ENCODE results near the gene ZFP1. TPM values are rescaled to one million over a fixed set of nuclear protein-coding genes. Genes with fewer than 3 reads are reported as not detected.

ZFP1 gene
- total and polyA plus RNA-seq, 9 of the 15 experiments (the other 6 are each of a cell fraction or from before 2014, with no cell fraction given): 2.6 to 14.7 (median 11.6) TPM

DNA sequence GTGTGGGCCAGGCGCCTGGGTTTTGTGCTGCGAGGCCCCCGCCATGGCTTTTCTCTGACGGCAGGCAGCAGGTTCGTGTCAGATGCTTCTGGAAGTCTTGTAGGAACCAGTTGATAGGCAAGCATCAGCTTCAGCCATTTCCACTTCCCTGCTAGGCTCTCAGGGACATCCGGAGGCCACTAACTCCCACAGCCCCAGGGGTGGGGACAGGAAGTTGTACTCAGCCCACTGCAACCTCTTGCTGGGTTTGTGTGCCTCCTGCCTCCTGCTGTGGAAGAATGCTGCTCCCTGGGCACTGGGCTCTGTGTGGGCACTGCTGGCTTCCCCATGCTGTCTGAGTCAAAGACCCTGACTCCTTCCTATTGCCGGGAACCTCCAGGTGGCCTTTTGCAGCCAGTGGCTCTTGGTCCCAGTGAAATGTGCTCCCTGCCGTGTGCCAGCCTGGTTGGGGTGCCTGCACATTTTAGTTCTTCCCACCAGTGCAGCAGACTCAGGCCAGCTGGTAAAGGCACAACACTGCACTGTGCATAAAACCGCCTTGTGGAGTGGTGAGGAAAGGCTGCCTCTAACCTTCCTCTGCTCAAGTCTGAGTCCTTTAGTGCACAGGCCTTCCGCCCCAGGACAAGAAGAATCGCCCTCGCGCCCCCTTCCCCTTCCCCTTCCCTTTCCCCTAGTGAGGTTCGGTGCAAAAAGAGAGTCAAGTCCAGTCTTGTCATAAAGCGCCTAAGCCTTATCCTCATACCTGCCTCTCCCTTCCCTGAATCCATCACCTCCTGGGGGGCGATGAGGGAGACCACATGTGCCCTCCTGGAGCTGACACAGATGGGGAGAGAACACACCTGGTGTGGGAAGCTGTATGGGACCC, 48.4 kb upstream of the ZFP1 start:
- no peak overlapping the region for H3K4me2 ChIP-seq (ENCODE audit: insufficient read depth, low read length)
- WGBS (ENCODE audit: insufficient coverage, low coverage, missing lambda C conversion rate): 66% methylated on average over 13 of the region's 16 CpGs
- ChIA-PET POLR2A (interaction anchor here (0.7 to 1.1 kb wide), 2 partner anchors 11 to 67 kb away, joined by 3 read pairs; no protein-coding TSS in a partner anchor), CTCF (ENCODE audit: low intra/inter-chr PET ratio) (no interaction called here)
- no peak overlapping the region for H3K27ac ChIP-seq (ENCODE audit: extremely low read depth, low read depth, low read length)
- no peak overlapping the region for H3K4me3 ChIP-seq
- ATAC-seq: peak; percentile 67
- H3K36me3 ChIP-seq (ENCODE audit: control insufficient read depth, insufficient read depth, low read length): peaks cover 24% of the 10 kb centered on the region; the same call in 2 of the 3 replicates
- BruUV-seq (replicated peaks): no TSS peak
- no peak for DNase-seq (ENCODE audit: extremely low read depth in 1 of 4, low spot score in 3 of 4)
- intact Hi-C loops (cut with micrococcal nuclease): no loop called here
- H3K9me1 ChIP-seq (ENCODE audit: control insufficient read depth, insufficient read depth, low read length): no peaks in the 10 kb centered on the region
- FAIRE-seq: no peak
- peak overlapping the region in 1 of 2 experiments; percentile 62; a peak in 2 of 4 replicates for H3K9ac ChIP-seq (ENCODE audit: insufficient read depth in 1 of 2, low read depth in 2 of 2, low read length in 2 of 2)
- no peak overlapping the region for H2AFZ ChIP-seq (ENCODE audit: low read depth, low read length)
- peak in 1 of 2 experiments; percentile 16; a peak in 1 of 4 replicates for TF ChIP-seq RAD21 (CRISPR knock-in tag; conservative IDR thresholded peaks at IDR 0.05 in 1 of 2, IDR thresholded peaks at IDR 0.05 in 1 of 2)
- peak; percentile 18; the same call in 1 of the 2 replicates for TF ChIP-seq SPI1 (IDR thresholded peaks at IDR 0.05; ENCODE audit: borderline replicate concordance, low read depth, low read length)
- peak; percentile 71 for TF ChIP-seq GABPA (tag; conservative IDR thresholded peaks at IDR 0.05; ENCODE audit: low read depth)
- TF ChIP-seq ETV1 (tag; conservative IDR thresholded peaks at IDR 0.05; ENCODE audit: low read depth): peak; percentile 87
- TF ChIP-seq, protein P1, sequence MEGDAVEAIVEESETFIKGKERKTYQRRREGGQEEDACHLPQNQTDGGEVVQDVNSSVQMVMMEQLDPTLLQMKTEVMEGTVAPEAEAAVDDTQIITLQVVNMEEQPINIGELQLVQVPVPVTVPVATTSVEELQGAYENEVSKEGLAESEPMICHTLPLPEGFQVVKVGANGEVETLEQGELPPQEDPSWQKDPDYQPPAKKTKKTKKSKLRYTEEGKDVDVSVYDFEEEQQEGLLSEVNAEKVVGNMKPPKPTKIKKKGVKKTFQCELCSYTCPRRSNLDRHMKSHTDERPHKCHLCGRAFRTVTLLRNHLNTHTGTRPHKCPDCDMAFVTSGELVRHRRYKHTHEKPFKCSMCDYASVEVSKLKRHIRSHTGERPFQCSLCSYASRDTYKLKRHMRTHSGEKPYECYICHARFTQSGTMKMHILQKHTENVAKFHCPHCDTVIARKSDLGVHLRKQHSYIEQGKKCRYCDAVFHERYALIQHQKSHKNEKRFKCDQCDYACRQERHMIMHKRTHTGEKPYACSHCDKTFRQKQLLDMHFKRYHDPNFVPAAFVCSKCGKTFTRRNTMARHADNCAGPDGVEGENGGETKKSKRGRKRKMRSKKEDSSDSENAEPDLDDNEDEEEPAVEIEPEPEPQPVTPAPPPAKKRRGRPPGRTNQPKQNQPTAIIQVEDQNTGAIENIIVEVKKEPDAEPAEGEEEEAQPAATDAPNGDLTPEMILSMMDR (IDR thresholded peaks at IDR 0.05 in 2 of 3, conservative IDR thresholded peaks at IDR 0.05 in 1 of 3; ENCODE audit: insufficient read depth in 2 of 3, low read depth in 1 of 3, low read length in 3 of 3): 0 out of 6 replicates have a peak, but pooled peaks of 2 of the 3 experiments have one; percentile 1 to 8
- 0 out of 2 replicates have a peak, but pooled peaks have one; percentile 53 for TF ChIP-seq ZNF175 (CRISPR knock-in tag; IDR thresholded peaks at IDR 0.05; ENCODE audit: low read depth)
- TF ChIP-seq RBM34 (IDR thresholded peaks at IDR 0.05; ENCODE audit: borderline replicate concordance, insufficient read depth, low read length): no peak
- TF ChIP-seq NELFE (IDR thresholded peaks at IDR 0.05; ENCODE audit: insufficient read depth, insufficient read length): no peak
- H3K9me3 ChIP-seq (replicated peaks; ENCODE audit: control insufficient read depth, insufficient read depth, low read depth, low read length): no peaks in the 10 kb centered on the region
- H4K20me1 ChIP-seq (replicated peaks; ENCODE audit: control insufficient read depth, insufficient read depth, low read length): no peaks in the 10 kb centered on the region; the same call in 1 of the 2 replicates
- H3K79me2 ChIP-seq (ENCODE audit: control insufficient read depth, insufficient read depth, low read length): no peaks in the 10 kb centered on the region; the same call in 1 of the 3 replicates
- no peaks in the 10 kb centered on the region for H3K27me3 ChIP-seq (ENCODE audit: control insufficient read depth in 2 of 2, insufficient read depth in 2 of 2, low read length in 2 of 2)
- in situ Hi-C loops (cut with MboI): no loop called here
- H3K4me1 ChIP-seq (replicated peaks in 1 of 2; ENCODE audit: control insufficient read depth in 2 of 2, insufficient read depth in 2 of 2, low read length in 2 of 2): peaks cover 12 to 15% of the 10 kb centered on the region in 2 experiments

All from K562 (cell line).